Stimulated activated CD4-positive, alpha-beta T cell treated with anti-CD3 and anti-CD28 coated beads, Interleukin-2, amount 100 ng/mL, for 24 hours (primary cell): ENCODE results near the gene C6orf47.
"Not testable (repeated sequence)": the region's sequence is repeated elsewhere in the genome, so short reads cannot be mapped to it uniquely, and the experiment has no call there.

ENCODE experiments used
- DNase-seq, 2 donors: peaks; one replicate each; pipeline ENCODE4 v3.0.0-alpha.2; 2020

Gene C6orf47, protein sequence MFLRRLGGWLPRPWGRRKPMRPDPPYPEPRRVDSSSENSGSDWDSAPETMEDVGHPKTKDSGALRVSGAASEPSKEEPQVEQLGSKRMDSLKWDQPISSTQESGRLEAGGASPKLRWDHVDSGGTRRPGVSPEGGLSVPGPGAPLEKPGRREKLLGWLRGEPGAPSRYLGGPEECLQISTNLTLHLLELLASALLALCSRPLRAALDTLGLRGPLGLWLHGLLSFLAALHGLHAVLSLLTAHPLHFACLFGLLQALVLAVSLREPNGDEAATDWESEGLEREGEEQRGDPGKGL

DNA sequence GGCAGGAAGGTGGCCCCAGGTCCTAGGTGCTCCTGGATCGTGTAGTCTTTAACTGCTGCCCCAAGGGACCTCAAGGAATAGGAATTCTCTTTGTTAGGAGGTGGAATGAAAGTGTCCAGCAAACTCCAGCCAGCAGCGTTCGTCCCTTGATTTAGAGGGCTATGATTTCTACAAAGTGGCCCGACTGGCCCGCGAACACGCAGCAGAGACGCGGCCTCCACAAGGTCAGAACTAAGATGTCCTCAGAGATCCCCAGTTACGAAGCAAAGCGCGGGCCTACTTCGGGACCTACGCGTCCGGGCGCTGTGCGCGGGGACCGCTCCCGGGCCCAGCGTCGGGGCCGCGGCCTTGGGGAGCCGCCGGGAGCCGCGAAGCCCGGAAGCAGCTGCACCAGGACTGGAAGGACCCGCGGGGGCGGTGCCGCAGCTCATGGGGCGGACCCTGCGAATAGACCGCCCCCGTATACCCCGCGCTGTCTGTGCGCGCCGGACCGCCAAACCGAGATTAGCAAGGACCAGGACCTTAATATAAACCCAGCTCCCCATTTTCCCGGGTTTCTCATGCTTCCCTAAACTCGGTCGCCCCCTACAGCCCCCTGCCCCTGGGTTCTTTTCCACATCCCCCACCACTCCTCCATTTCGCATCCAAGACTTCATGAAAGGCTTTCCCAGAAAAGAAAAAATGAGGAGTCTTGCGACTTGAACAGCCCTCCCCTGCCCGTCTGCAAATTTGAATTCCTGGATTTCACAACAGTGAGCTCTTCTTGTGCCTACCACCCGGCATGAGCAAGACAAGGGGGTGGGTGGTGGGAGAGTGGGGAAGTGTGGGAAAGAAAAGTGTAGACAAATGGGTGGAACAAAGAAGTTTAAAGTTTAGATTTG, at the start of gene C6orf47:
Gene C6orf47, minus strand, starts transcription at position 398 of the 881 bp plus-strand sequence. CDS start 831 bp downstream, outside the sequence.
- DNase-seq = peak; percentile 78 to 87

DNA sequence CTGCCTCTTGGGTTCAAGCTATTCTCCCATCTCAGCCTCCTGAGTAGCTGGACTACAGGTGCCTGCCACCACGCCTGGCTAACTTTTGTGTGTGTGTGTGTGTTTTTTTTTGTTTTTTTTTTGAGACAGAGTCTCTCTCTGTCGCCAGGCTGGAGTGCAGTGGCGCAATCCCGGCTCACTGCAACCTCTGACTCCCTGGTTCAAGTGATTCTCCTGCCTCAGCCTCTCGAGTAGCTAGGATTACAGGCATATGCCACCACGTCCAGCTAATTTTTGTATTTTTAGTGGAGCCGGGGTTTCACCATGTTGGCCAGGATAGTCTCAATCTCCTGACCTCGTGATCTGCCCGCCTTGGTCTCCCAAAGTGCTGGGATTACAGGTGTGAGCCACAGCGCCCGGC, 48.6 kb upstream of the C6orf47 start:
- DNase-seq = not testable (repeated sequence)

DNA sequence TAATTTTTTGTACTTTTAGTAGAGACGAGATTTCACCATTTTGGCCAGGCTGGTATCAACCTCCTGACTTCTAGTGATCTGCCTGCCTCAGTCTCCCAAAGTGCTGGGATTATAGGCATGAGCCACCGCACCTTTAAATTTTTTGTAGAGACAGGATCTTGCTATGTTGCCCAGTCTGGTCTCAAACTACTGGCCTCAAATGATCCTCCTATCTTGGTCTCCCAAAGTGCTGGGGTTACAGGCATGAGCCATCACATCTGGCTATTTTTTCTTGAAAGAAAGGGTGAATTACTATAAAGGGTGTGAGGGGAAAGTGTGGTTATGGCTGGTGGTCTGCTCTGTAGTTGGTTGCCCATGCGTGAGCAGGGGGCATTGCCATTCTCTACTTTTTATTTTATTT, 47.6 kb upstream of the C6orf47 start:
- no peak for DNase-seq

DNA sequence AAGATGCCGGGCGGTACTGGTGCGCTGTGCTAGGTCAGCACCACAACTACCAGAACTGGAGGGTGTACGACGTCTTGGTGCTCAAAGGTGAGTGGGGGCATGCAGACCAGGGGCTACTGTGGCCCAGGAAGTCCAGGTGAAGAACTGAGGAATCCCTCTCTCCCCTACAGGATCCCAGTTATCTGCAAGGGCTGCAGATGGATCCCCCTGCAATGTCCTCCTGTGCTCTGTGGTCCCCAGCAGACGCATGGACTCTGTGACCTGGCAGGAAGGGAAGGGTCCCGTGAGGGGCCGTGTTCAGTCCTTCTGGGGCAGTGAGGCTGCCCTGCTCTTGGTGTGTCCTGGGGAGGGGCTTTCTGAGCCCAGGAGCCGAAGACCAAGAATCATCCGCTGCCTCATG, 47.1 kb upstream of the C6orf47 start:
- DNase-seq = no peak

DNA sequence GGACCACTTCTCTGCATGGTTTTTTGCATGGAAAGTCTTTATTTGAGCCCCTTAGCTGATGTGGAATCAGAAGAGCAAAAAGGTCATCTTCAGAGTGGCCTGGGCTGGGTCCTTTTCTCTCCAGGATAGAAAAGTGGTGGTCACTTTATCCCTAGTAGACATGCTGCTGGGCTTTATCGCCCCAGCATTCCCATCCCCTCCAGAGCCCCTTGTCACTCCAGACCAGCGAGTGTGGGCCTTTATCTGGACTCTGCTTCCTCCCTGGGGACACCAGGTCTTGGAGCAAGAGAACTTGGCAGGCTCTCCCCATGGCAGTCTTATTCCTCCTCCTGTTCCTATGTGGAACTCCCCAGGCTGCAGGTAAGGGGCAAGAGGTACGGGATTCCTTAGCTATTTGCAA, 46.0 kb upstream of the C6orf47 start, which contains the start of gene LY6G6F:
Gene LY6G6F, plus strand, starts transcription at position 268 of the 400 bp plus-strand sequence. Its CDS starts 41 bp downstream, at position 309.
- no peak for DNase-seq

DNA sequence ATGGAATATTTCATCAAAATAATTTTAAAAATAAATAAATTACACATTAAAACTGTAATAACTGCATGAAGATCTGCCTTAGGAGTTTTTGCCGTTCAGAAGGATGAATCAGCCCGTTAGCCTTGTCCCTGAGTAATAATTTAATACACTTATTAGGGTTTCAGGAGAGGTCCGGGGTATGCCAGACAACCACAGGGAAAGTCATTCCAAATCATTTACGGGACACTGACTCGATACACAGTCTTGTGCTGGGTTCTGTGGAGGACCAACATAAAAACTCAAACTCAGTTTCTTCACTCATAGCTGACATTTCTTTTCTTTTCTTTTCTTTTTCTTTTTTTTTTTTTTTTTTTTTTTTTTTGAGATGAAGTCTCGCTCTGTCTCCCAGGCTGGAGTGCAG, 45.4 kb upstream of the C6orf47 start:
- DNase-seq = no peak

DNA sequence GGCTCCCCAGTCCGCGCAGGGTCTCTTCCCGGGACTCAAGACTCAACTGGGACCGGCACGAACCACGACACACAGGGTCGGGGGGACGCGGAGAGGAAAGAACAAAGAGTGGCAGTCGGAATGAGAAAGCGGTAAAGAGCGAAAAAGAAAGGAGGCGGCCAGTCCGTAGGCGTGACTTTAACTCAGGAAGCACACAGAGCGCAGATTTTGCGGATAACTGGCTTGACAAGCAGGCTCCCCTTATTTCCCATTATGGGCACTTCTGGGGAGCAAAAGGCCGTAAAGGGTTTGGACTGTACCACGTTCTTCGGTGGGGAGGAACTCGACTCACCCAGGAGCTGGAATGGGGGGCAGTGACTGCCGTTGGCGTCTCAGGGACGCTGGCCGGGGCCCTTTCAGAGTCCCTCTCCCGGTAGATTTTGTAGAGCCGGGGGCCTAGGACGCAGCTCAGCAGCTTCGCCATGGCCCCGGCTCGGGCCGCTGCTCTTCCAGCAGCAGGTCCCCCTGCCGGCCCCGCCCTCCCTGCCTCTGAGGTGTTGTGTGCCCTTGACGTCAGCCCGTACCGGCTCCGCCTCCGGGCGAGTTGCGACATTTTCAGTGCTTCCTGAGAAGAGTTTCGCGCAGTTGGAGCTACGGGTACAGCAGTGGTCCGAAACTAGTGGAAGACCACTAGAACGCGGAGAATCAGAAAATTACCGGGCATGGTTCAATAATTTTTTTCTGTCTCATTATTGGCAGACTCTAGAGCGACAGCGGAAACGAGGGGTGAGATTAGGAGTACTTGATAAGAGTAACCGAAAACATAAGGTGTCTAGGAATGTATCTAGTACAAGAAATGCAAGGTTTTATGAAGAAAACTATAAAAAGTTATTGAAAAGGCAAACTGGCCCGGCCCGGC, 42.5 kb upstream of the C6orf47 start, which contains the start of gene ABHD16A:
Gene ABHD16A, minus strand, starts transcription at position 506 of the 898 bp plus-strand sequence. Its CDS starts 43 bp downstream, at position 463.
- peak; percentile 97 to 98 for DNase-seq

DNA sequence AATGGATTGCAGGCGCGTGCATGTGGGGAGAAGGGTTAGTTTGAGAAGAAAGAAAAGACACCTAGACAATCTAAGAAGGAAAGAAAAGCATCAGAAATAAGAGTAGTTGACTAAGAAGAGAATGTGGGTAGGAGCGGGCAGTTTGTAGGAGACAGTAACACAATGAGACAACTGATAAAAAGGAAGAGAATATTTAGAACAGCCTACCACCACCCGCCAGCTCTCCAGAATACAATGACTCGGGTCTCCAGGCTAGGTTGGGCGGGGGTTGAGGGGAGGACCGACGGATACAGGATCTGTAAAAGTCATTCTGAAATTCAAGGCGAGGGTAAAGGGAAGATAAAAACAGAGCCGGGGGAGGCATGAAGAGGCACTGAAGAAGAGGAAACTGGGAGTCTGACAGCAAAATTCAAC, 41.8 kb upstream of the C6orf47 start:
- DNase-seq = peak in 1 of 2 donors; percentile 46

DNA sequence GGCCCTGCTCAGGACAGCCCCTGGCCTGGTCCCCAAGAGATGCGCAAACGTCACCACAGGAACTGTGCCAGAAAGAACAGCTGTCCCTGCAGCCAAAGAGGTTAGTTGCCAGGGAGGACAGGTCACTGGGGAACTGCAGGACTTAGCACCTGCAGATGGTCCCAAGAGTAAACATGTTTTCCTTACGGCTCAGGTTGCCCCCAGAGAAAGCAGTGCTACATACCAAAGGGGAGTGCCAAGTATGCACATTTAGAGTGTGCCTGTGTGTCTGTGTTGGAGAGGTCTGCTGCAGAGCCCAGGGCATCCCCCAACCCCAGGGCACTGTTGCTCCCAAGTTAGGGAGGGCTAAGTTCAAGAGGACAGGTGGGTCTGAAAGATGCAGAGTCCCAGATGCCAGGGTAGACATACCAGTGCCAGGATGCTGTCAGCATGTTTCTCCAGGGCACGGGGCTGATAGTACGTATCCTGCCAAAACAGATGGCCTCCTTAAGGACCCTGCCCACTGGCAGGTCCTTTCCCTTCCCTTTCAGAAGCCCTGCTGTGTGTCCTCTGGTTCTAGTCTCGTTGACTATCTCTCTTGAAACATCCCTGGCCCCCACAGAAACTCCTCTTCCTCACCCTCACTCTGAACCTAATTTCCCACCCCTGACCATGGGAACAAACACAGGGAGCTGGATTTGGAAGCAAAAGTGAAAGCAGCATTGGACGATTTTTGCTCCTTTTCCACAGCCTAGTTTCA, 41.3 kb upstream of the C6orf47 start:
- DNase-seq = no peak

DNA sequence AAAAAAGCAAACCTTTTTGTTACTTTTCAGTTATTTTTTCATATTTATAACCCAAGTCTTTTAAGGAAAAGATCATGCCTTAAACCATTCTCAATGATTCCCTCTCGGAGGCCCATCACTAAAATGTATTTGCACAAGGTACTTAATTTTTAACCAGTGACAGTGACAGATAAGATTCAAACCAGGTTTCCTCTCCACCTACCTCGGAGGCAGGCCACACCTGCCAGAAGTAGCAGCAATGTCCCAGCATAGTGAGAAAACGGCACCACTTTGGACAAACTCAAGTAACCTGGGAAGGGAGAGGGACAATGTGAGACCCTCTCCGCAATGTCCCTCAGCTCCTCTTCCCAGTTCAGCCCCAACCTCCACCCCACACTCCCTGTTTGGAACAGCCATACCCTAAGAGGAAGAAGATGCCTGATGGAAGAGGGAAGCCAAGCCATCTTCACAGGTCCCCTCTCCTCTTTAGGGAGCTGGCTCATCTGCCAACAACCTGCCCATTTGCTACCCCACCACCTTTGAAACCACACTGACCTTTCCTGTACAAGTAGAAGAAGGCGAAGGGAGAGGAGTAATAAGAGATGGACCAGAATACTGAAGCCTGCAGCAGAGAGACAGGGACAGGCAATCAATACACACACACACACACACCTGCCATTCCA, 40.3 kb upstream of the C6orf47 start:
- no peak for DNase-seq

DNA sequence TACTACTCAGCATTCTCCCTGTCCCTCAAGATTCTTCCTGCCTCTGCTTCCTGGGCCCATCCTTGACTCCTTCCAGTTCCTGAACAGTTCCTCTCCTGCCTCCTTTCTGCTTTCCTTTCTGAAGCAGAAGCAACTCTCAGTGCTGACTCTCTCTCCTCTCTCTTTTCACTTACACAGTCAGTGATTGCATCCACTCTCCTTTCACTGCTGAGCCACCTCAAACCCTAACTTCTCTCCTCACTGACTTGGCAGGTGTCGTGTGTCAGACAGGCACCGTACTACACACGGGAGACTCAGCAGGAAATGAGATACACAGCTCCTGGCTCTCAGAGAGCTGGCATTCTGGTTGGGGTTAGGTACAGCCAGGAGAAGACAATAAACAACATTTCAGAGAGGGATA, 37.0 kb upstream of the C6orf47 start:
- no peak for DNase-seq

DNA sequence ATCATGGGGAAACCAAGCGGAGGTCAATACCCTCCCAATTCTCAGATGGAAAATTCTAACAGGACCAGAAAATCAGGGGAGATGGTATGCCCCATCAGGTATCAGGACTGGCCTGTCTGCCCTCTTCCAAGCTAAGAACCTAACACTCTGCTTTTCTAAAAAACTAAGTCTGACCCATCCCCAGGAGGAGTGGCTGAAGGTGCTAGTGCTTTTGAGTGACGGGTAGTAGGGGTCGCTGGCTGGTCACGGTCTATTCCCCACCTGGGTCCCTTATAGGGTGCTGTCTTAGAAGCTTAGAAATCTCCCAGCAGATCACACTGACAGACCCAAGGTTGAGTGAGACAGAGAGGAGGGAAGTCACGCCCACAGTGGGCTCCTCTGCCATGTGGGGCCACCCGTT, 33.0 kb upstream of the C6orf47 start:
- DNase-seq = no peak

DNA sequence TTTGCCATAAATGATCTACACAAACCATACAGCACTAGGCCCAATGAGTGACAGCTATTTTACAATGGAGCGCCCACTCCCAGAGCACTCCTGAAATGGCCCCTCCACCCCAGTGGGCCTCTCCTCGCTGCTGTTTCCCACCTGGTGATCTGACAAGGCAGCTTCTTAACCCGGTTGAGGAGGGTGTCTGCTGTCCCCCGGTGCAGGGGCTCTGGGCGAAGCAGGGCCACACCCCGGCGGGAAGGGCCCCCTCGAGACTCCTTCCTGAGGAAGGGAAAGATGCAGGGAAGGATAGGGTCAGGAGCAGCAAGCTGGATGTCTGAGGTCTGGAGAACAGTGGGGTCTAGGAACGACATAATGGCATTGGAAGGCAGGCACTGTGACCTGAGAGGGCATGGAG, 32.3 kb upstream of the C6orf47 start:
- no peak for DNase-seq

DNA sequence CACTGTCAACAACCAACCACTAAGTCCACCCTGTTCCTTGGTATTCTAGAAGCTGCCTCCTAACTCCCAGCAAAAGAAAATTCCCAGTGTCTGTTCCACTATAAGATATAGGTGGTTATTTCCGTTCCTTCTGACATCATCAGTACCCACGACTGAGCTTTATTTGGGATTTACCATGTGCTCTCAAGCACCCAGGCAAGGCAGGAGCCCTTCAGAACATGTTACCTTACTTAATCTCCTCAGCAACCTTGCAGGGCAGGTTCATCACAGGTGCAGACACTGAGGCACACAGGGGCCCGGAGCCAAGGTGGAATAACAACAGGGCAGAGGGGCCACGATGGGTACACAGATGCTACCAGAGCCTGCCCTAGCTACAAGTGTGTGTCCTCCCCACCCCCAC, 31.8 kb upstream of the C6orf47 start:
- no peak for DNase-seq

DNA sequence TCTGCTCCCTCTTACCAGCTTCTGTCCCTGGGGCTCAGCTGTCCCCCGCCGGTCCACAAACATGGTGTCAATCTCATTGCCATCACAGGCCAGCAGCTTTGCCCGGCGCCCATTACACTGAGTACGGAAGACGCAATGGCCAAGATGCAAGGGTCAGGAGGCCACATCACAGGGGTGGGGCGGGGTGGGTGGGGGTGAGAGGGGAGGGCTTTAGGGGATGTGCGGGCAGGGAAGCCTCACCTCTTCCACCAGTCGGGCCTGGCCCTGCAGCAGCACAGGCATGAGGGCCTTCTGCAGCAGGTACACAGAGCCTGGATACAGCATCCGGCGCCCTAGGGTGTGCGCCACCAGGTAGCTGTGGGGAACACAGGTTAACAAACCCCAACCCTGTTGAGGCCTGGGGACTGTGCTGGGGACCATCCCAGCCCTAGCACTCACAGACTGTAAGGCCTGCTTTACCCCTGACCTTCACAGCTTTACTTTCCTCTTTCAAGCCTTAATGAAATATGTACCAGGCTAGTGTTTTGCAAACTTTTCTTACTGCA, 31.1 kb upstream of the C6orf47 start:
- DNase-seq = no peak

DNA sequence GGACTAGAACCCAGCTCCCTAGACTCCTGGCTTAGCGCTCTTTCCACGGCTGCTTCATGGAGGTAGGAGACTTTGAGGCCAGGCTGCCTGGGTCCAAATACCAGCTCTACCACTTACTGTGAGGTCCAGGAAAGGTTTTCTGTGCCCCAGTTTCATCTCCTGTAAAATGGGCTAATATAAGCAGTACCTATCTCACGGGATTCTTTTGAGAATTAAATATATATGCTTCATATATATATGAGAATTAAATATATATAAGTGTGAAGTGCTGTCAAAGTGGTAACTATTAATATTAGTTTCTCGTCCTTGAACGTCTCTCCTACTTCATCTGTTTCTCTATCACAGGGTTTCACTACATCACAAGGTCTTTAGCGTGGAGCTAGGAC, 30.5 kb upstream of the C6orf47 start:
- DNase-seq = no peak

DNA sequence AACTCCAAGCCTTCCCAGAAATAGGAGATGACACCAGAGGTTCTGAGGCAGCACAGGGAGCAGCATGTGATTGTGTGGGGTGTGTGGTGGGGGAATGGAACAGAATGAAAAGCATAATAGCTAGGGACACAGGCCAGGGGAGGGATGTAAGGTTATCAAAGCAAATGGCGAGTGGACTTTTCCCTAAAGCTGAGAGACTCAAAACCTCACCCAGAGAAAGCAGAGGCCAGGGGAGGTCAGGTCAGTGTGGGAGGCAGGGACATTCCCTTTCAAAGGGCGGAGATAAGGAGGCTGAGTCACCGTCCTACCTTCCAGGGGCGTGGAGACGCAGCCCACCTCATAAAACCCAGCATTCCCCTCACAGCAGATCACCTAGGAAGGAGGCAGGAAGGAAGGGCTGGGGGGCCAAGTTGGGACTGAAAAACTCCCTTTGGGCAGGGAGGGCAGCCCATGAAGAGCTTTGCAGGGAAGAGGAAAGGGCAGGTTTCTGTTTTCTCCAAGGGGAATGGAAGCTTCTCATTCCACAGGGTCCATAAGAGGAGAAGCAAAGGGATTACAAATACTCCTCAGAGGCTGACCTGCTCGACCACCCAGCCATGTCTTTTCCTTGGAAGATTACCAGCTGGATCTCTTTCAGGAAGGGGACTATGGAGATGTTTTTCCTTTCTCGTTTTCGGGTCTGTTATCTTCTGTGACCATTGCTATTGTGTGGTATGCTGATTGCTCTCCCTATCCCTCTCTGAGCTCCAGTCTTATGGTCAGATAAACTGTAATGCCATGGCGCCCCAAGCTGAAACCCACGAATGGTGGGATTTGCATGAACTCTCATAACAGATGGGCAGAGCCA, 29.9 kb upstream of the C6orf47 start:
- DNase-seq = no peak

DNA sequence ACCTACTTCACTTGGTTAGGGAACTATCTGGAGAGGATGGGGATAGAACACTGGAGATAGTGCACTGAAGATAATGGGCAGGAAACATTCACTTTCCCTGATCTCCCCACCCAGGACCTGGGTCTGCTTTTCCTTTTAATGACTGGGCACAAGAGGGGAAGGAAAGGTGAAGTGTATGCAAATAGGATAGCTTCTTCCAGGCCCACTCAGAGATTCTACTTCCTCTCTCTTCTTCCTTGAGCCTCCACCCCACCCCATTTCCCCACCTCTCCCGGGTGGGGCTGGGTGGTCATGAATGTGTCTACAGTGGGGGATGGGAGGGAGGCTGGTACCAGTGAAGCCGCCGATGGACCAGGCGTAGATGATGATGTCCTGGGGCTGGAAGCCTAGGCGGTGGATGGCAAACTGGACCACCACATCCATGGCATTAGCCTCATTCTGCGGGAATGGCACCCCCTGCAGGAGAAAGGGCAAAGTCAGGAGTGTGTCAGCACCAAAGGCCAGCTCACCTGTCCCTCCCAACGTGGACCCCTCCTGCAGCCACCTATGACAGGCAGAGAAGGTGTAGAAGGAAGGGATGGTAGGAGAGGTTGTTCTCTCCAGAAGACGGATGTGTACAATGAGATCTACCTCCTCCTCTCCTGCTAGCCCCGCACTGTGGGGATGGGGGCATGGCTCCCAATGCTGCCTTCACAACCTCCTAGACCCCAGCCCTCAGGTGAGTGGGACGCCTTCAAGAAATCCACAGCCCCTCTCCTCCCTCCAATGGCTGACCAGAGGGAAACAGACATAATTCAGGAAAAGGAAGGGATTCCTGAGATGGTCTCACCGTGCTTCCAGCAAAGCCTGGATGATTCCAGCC, 28.9 kb upstream of the C6orf47 start:
- DNase-seq = peak in 1 of 2 donors; percentile 22
